Activated T-cell treated with anti-CD3 and anti-CD28 coated beads, Interleukin-2, amount 50 U/mL, for 72 hours (primary cell): ENCODE data around the gene RUVBL2. TPM values are rescaled to one million over a fixed set of nuclear protein-coding genes. Genes with fewer than 3 reads are reported as not detected.
A peak's percentile ranks its signal among the peaks of the same experiment; 100 is the strongest.
"Not testable (repeated sequence)": the region's sequence is repeated elsewhere in the genome, so short reads cannot be mapped to it uniquely, and the experiment has no call there.

ENCODE experiments used
- ATAC-seq, 2 donors: fragments of 150-1000 bp; cut with Tn5 transposase; replicated peaks in 1 of 2; 2 replicates each; pipeline ENCODE4 v1.10.0; 2021; ENCODE audit warnings: moderate library complexity in 2 of 2, mild to moderate bottlenecking in 1 of 2
- DNase-seq, 2 donors: peaks; one replicate each; pipeline ENCODE4 v3.0.0; 2021 to 2022; ENCODE audit warnings: mixed read lengths in 1 of 2
- H3K27ac Mint-ChIP-seq: one replicate; pipeline ENCODE4 v1.8.0; 2022; ENCODE audit warnings: mild to moderate bottlenecking, moderate library complexity, mixed read lengths
- H3K27me3 Mint-ChIP-seq: one replicate; pipeline ENCODE4 v1.8.0; 2022; ENCODE audit warnings: low read depth, mixed read lengths
- H3K36me3 Mint-ChIP-seq, 2 donors: one replicate each; pipeline ENCODE4 v1.8.0; 2022; ENCODE audit warnings: mixed read lengths in 2 of 2, mild to moderate bottlenecking in 1 of 2; ENCODE audit not compliant: insufficient read depth in 2 of 2
- H3K4me1 Mint-ChIP-seq: one replicate; pipeline ENCODE4 v1.8.0; 2022; ENCODE audit warnings: low read depth, mixed read lengths
- H3K4me3 Mint-ChIP-seq, 2 donors: one replicate each; pipeline ENCODE4 v1.8.0; 2022; ENCODE audit warnings: mild to moderate bottlenecking in 2 of 2, mixed read lengths in 2 of 2, moderate library complexity in 2 of 2
- H3K9me3 Mint-ChIP-seq, 2 donors: one replicate each; pipeline ENCODE4 v1.8.0; 2022; ENCODE audit warnings: mixed read lengths in 2 of 2
- total RNA-seq, 2 donors: library from RNA; stranded (reverse); gene quantifications; one replicate each; pipeline ENCODE4 v1.2.3, GENCODE V29; 2022

Gene RUVBL2
- total RNA-seq, 2 donors from 2014 or later: 83.4 to 92.5 TPM

GRCh38 chr19:49036815-49037214, 43.1 kb downstream of the RUVBL2 start, which contains the start of gene CGB1:
CGB1 (minus strand) TSS chr19:49036895; CDS start chr19:49036711, 184 bp downstream.
- DNase-seq: peak; percentile 70 to 74
- H3K27me3 Mint-ChIP-seq, H3K27ac Mint-ChIP-seq, H3K9me3 Mint-ChIP-seq, H3K4me3 Mint-ChIP-seq, H3K4me1 Mint-ChIP-seq, H3K36me3 Mint-ChIP-seq: not testable (repeated sequence)
- peak; percentile 59 to 73 for ATAC-seq

DNA sequence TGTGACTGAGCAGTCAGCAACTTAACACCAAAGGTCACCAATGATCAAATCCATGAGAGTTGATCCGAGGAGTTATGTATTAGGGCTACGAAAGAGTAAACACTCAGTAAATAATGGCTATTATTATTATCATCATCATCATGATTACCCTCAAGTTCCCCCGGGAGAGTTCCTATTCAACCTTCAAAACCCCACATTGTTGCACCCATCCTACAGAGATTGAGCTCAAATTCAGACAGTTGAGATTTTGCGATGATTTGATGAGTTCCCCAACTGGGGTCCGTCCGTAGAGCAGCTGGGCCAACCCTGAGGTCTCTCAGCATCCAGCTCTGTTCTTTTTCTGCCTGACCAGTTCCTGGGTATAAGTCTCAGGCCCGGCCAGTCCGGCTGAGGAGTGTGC, 44.4 kb downstream of the RUVBL2 start:
- H3K4me3 Mint-ChIP-seq, H3K4me1 Mint-ChIP-seq, H3K27ac Mint-ChIP-seq, H3K27me3 Mint-ChIP-seq, H3K9me3 Mint-ChIP-seq, ATAC-seq, H3K36me3 Mint-ChIP-seq, DNase-seq: not testable (repeated sequence)

- H3K9me3 Mint-ChIP-seq, ATAC-seq, H3K27ac Mint-ChIP-seq, H3K4me3 Mint-ChIP-seq, H3K27me3 Mint-ChIP-seq, H3K4me1 Mint-ChIP-seq, DNase-seq, H3K36me3 Mint-ChIP-seq: not testable (repeated sequence)
These were observed 45.0 kb downstream of the RUVBL2 start for GRCh38 chr19:49038557-49039276.

DNA sequence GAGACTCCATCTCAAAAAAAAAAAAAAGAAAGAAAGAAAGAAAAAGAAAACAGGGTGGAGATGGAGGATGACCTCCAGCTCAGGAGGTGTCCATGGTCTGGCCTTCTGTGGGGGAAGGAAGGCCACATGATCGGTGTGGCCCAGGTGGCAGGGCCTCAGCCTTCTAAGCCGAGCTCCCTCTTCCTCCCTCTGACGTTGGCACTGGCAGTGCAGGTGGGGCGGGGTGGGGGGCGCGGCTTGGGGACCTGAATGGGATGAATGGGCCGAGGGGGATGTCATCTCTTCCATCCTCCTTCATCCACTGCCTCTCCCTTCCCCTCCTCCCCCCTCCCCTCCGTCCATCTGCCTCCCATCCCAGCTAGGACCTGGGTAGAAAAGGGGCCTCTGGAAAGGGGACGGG, 46.0 kb downstream of the RUVBL2 start:
- H3K4me3 Mint-ChIP-seq, ATAC-seq, H3K36me3 Mint-ChIP-seq, DNase-seq, H3K27ac Mint-ChIP-seq, H3K27me3 Mint-ChIP-seq, H3K9me3 Mint-ChIP-seq, H3K4me1 Mint-ChIP-seq: not testable (repeated sequence)

DNA sequence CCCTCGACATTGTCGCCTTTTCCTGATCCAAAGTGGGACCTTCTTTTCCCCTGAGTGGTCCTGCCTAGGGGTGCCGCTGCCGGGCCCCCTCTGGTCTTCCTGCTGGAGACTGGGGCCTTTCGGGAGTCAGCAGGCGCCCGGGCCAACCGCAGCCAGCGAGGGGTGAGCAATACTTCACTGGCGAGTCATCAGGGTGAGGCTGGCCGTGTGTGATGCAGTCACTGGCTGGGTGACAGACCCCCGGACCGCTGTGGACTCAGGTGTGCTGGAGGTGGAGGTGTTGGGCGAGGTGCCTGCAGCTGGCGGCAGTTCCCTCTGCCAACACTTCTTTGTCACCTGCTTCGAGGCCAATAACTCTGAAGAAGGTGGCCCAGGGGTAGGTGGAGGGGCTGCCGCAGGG, 48.5 kb downstream of the RUVBL2 start:
- Mint-ChIP-seq H3K27me3 (no peaks in the 10 kb centered on the region), H3K4me1 (no peaks in the 10 kb centered on the region), H3K9me3 (no peaks in the 10 kb centered on the region), H3K27ac (no peak overlapping the region), H3K36me3 (no peaks in the 10 kb centered on the region), H3K4me3 (no peak overlapping the region)
- ATAC-seq (no peak), DNase-seq (no peak)

GRCh38 chr19:49042666-49043065, 49.0 kb downstream of the RUVBL2 start:
- H3K36me3 Mint-ChIP-seq, H3K4me3 Mint-ChIP-seq, H3K27ac Mint-ChIP-seq, H3K9me3 Mint-ChIP-seq, H3K4me1 Mint-ChIP-seq, ATAC-seq, H3K27me3 Mint-ChIP-seq, DNase-seq: not testable (repeated sequence)

- H3K27me3 Mint-ChIP-seq, ATAC-seq, DNase-seq, H3K4me3 Mint-ChIP-seq, H3K27ac Mint-ChIP-seq, H3K36me3 Mint-ChIP-seq, H3K9me3 Mint-ChIP-seq, H3K4me1 Mint-ChIP-seq: not testable (repeated sequence)
These were observed 49.9 kb downstream of the RUVBL2 start, which contains the start of gene CGB5 for GRCh38 chr19:49043548-49043947. CGB5 (plus strand) TSS chr19:49043848; CDS start chr19:49044210, 362 bp downstream.

- not testable (repeated sequence) for H3K36me3 Mint-ChIP-seq, DNase-seq, H3K4me1 Mint-ChIP-seq, H3K4me3 Mint-ChIP-seq, ATAC-seq, H3K27ac Mint-ChIP-seq, H3K27me3 Mint-ChIP-seq, H3K9me3 Mint-ChIP-seq
These were observed 55.3 kb downstream of the RUVBL2 start, which contains the start of gene CGB8 for GRCh38 chr19:49049011-49049410. CGB8 (minus strand) TSS chr19:49049111; CDS start chr19:49048739, 372 bp downstream.

GRCh38 chr19:49049834-49050233, 56.1 kb downstream of the RUVBL2 start:
- not testable (repeated sequence) for H3K27me3 Mint-ChIP-seq, DNase-seq, H3K27ac Mint-ChIP-seq, H3K4me1 Mint-ChIP-seq, H3K9me3 Mint-ChIP-seq, ATAC-seq, H3K4me3 Mint-ChIP-seq, H3K36me3 Mint-ChIP-seq

- not testable (repeated sequence) for DNase-seq, H3K4me1 Mint-ChIP-seq, H3K4me3 Mint-ChIP-seq, ATAC-seq, H3K36me3 Mint-ChIP-seq, H3K27me3 Mint-ChIP-seq, H3K9me3 Mint-ChIP-seq, H3K27ac Mint-ChIP-seq
These were observed 56.8 kb downstream of the RUVBL2 start for GRCh38 chr19:49050376-49051033.

- H3K9me3 Mint-ChIP-seq: no peaks in the 10 kb centered on the region
- peaks cover 25% of the 10 kb centered on the region for H3K4me1 Mint-ChIP-seq
- ATAC-seq (peak; percentile 79 to 87), DNase-seq (peak; percentile 61 to 70)
- peaks cover 49% of the 10 kb centered on the region for H3K27me3 Mint-ChIP-seq
- H3K27ac Mint-ChIP-seq: no peak overlapping the region
- H3K36me3 Mint-ChIP-seq: no peaks in the 10 kb centered on the region
- peak overlapping the region; percentile 85 to 91 for H3K4me3 Mint-ChIP-seq
These were observed 62.6 kb downstream of the RUVBL2 start for GRCh38 chr19:49056101-49056901.

DNA sequence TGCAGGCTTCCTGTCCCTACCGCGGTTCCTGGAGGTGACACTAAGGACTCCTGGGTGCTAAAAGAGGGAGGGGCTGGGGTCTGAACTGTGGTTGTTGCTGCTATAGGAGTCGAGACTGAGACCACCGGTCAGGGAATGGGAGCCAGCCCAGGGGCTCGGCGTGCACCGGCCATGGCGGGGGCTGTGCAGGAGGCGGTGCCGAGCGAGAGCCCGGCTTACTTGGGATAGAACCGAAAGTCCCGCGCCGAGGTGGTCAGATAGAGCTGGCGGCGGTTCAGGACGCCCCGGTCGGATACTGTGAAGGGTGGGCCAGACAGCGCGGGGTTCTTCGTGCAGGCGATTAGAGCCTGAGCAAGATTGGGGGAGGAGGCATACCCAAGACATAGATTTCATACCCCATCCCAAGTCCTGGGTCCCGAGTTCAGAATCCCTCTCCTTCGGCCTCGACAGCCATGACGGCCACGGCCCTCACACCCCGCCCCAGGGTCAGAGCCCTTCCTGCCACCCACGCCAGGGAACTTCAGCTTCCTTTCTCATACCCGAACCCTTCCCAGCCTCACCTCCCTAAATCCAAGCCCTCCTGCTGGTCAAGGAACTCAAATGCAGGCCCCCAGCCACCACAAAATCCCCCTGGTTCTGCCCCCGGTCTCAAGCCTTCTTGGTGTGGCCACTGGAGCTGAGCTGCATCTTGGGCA, 63.4 kb downstream of the RUVBL2 start:
- H3K27ac Mint-ChIP-seq, H3K36me3 Mint-ChIP-seq, DNase-seq, H3K9me3 Mint-ChIP-seq: not testable (repeated sequence)
- peak overlapping the region; percentile 85 to 91 for H3K4me3 Mint-ChIP-seq
- ATAC-seq: peak in 1 of 2 donors; percentile 20
- peaks cover 54% of the 10 kb centered on the region for H3K27me3 Mint-ChIP-seq
- H3K4me1 Mint-ChIP-seq: peaks cover 25% of the 10 kb centered on the region
